HEK293 (cell line): ENCODE data around the gene SUGP1.

Experiments used
- CTCF ChIP-seq: fragments of 450-650 bp; formaldehyde crosslinking; IDR thresholded peaks from 2 replicates; pipeline ENCODE4 v1.5.1; 2016; ENCODE audit warnings: missing biosample characterization, missing genetic modification characterization
- INSM2 ChIP-seq: fragments of 450-650 bp; formaldehyde crosslinking; IDR thresholded peaks from 2 replicates; pipeline ENCODE4 v1.5.1; 2016; ENCODE audit warnings: missing biosample characterization, missing genetic modification characterization
- MYNN ChIP-seq: fragments of 450-650 bp; formaldehyde crosslinking; IDR thresholded peaks from 2 replicates; pipeline ENCODE4 v1.5.1; 2016; ENCODE audit warnings: missing biosample characterization, missing genetic modification characterization, borderline replicate concordance
- PRDM1 ChIP-seq: fragments of 450-650 bp; formaldehyde crosslinking; IDR thresholded peaks from 2 replicates; pipeline ENCODE4; 2016; ENCODE audit warnings: missing biosample characterization, missing genetic modification characterization
- REST ChIP-seq: fragments of 450-650 bp; formaldehyde crosslinking; IDR thresholded peaks from 2 replicates; pipeline ENCODE4 v1.5.1; 2016; ENCODE audit warnings: missing biosample characterization, missing genetic modification characterization
- TCF7L2 ChIP-seq: IDR thresholded peaks from 2 replicates; pipeline ENCODE4 v1.6.1; 2011; ENCODE audit warnings: low read depth, mild to moderate bottlenecking, inconsistent platforms, low read length, moderate library complexity, borderline replicate concordance
- ZFP3 ChIP-seq: fragments of 450-650 bp; formaldehyde crosslinking; IDR thresholded peaks from 2 replicates; pipeline ENCODE4 v1.5.1; 2016; ENCODE audit warnings: low read depth, missing biosample characterization, missing genetic modification characterization
- ZNF175 ChIP-seq: fragments of 450-650 bp; formaldehyde crosslinking; IDR thresholded peaks from 2 replicates; pipeline ENCODE4 v1.5.1; 2016; ENCODE audit warnings: missing biosample characterization, missing genetic modification characterization
- ZNF670 ChIP-seq: fragments of 450-650 bp; formaldehyde crosslinking; IDR thresholded peaks from 2 replicates; pipeline ENCODE4 v1.5.1; 2016; ENCODE audit warnings: missing biosample characterization, missing genetic modification characterization, low read depth
- ZNF837 ChIP-seq: fragments of 450-650 bp; formaldehyde crosslinking; IDR thresholded peaks from 2 replicates; pipeline ENCODE4 v1.5.1; 2016; ENCODE audit warnings: missing biosample characterization, missing genetic modification characterization

GRCh38 chr19:19297759-19298158 lies 22.6 kb downstream of the SUGP1 start:
- no peak for TF ChIP-seq TCF7L2
- TF ChIP-seq CTCF (tag by site-specific recombination), result no peak
- no peak for TF ChIP-seq PRDM1 (tag by site-specific recombination)
- TF ChIP-seq ZFP3 (tag by site-specific recombination), result no peak
- TF ChIP-seq ZNF175, result no peak
- no peak for TF ChIP-seq REST (tag by site-specific recombination)
- no peak for TF ChIP-seq MYNN
- TF ChIP-seq ZNF837 (tag by site-specific recombination), result no peak
- no peak for TF ChIP-seq ZNF670
- TF ChIP-seq INSM2 (tag by site-specific recombination), result no peak
